Cardiac septum (tissue), 1 donor: ENCODE results near the gene ELL3. TPM values are rescaled to one million over a fixed set of nuclear protein-coding genes. Genes with fewer than 3 reads are reported as not detected.
"Not testable (repeated sequence)": the region's sequence is repeated elsewhere in the genome, so short reads cannot be mapped to it uniquely, and the experiment has no call there.

Source experiments
- DNase-seq: peaks from one replicate; pipeline ENCODE4 v3.0.0-alpha.2; 2020; ENCODE audit warnings: low spot score
- intact Hi-C: fragments of 100-400 bp; cut with DNase I; formaldehyde crosslinking; loops from one replicate; pipeline ENCODE4 v1.14.0; 2022
- long read RNA-seq: library from polyadenylated mRNA; unstranded; transcript quantifications from one replicate; pipeline ENCODE4 v2.0.0, GENCODE V29; 2021
- total RNA-seq: library from RNA; stranded (reverse); fragmentation: NEBNext Ultra II Directional; extraction: Animal tissue kit (Norgen Biotek cat#: 25700); gene quantifications from one replicate; pipeline ENCODE4 v1.2.1, GENCODE V29; 2021
- donor health status: DM: no; HTN: no; CAD: no.

Gene ELL3, protein sequence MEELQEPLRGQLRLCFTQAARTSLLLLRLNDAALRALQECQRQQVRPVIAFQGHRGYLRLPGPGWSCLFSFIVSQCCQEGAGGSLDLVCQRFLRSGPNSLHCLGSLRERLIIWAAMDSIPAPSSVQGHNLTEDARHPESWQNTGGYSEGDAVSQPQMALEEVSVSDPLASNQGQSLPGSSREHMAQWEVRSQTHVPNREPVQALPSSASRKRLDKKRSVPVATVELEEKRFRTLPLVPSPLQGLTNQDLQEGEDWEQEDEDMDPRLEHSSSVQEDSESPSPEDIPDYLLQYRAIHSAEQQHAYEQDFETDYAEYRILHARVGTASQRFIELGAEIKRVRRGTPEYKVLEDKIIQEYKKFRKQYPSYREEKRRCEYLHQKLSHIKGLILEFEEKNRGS
- 2.2 TPM for total RNA-seq
- long read RNA-seq, partial matches to known transcripts, result 1 of 2 reads
- long read RNA-seq, other reads (novel, unspliced or antisense), result 1 of 2 reads

DNA sequence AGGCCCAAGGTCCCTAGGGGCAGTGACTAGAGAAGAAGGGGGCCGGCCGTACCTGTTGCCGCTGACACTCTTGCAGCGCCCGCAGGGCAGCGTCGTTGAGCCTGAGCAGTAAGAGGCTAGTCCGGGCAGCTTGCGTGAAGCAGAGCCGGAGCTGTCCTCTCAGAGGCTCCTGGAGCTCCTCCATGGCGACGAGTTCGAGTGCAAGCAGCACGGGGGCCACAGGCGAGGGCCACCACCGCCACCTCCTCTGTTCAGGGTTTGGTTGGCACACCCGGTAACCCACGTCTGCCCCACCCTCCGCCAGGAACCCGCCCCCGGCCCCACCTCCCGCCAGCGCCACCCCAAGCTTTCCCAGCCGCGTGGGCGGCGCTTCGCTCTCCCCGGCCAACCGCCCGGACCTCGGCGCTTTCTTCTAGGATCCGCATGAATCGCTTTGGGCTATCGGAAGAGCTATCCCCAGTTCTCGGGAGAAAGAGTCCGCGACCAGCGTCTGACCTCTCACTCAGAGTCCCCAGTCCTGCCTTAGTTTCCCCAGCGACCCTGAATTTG, at the start of gene ELL3:
ELL3 (minus strand) TSS at position 249 of the 549 bp plus-strand sequence; CDS start at position 184, 65 bp downstream.
- intact Hi-C loops, result no loop called here
- DNase-seq, result peak; percentile 92

DNA sequence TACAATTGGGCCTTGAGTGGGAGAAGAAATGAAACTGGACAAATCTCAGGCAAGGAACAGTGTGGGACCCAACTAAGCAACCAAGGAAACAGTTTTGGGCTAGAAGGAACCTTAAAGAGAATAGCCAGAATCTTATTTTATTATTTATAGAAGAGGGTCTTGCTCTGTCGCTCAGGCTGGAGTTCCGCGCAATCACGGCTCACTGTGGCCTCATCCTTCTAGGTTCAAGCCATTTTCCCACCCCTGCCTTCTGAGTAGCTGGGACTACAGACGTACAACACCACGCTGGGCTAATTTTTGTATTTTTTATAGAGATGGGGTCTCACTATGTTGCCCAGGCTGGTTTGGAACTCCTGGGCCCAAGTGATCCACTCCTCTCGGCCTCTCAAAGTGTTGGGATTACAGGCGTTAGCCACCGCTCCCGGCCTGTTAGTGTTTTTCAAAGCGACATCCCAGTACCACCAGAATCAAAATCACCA, 49.3 kb upstream of the ELL3 start:
- no peak for DNase-seq
- intact Hi-C loops, result no loop called here

DNA sequence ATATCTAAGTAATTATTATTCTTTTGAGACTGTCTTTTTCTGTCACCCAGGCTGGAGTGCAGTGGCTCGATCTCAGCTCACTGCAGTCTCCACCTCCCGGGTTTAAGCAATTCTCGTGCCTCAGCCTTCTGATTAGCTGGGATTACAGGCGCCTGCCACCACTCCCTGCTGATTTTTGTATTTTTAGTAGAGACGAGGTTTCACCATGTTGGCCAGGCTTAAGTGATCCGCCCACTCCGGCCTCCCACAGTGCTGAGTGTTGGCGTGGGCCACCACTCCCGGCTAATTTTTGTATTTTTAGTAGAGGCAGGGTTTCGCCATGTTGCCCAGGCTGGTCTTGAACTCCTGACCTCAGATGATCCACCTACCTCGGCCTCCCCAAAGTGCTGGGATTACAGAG, 48.5 kb upstream of the ELL3 start:
- intact Hi-C loops, result loop anchor here (2.0 kb wide), 1 partner anchor 25 kb away; the partner anchor contains the start of genes HYPK and SERINC4
- not testable (repeated sequence) for DNase-seq

DNA sequence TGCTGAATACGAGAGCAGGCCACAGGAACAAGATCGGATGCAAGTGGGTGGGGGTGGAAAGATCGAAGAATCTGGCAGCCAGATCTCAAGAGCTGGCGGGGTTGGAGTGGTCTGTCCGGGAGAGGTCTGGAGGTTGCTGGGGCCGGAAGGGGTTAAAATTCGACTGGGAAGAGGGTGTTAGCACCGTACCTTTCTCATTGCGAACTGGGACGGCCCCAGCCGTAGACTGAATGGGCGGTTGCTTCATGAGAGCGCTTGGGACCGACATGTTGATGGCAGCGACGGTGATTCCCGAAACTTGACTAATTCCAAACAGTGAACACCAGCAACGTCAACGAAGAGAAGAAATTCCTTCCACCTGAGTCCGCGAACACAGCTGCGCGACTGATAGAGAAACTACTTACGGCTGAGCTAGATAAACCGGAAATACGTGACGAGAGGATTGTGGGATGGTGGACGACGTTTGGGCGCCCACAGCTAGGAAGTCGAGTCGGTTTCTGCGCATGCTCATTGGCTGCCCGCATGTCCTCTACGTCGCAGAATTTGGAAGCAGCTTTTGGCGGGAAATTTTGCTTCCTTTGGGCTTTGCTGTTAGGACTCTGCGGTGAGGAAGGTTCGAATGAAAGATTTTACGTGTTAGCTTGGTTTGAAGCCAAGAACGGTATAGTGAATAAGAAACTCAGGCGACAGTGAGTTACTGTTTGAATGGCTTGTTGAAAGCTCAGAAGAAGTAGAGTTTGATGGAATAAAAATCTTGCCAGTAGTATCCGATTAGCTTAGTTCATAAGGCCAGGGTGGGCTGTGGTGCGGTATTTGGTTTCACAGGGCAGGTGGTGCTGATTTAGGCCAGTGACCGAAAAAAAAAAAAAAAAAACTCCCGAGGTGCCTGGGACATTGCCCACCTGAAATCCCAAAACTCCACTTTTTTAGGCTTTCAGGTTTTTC, 47.8 kb upstream of the ELL3 start, which contains the start of gene MFAP1:
MFAP1 (minus strand) TSS at position 389 of the 945 bp plus-strand sequence; CDS start at position 268, 121 bp downstream.
- peak; percentile 97 for DNase-seq
- intact Hi-C loops, result loop anchor here (2.0 kb wide), 1 partner anchor 24 kb away; the partner anchor contains the start of genes HYPK and SERINC4

DNA sequence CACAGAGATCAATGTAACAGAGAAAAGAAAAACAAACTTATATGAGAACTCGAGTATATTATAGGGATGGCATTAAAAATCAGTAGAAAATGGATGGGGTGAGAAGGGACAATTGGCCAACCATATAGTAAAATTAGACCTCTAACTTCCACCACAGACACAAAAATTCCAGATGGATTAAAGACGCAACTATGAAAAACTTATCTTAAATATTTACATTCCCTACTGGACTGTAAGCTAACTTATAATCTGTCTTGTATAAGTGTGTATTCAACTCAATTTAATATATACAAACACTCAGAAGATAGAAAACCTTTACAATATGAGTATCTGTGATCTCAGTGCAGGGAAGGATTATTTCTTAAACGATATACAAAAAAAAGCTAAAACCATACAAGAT, 44.7 kb upstream of the ELL3 start:
- intact Hi-C loops, result no loop called here
- no peak for DNase-seq

DNA sequence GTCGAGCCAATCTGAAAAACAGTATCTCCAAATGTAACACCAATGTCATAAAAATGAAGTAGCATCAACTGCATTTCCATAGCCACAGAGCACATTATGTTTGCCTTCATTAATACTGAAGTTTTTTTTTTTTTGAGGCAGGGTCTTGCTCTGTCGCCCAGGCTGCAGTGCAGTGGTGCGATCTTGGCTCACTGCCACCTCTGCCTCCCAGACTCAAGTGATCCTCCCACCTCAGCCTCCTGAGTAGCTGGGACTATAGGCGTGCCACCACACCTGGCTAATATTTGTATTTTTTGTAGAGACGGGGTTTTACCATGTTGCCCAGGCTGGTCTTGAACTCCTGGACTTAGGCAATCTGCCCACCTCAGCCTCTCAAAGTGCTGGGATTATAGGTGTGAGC, 38.3 kb upstream of the ELL3 start:
- DNase-seq, intact Hi-C loops: not testable (repeated sequence)

DNA sequence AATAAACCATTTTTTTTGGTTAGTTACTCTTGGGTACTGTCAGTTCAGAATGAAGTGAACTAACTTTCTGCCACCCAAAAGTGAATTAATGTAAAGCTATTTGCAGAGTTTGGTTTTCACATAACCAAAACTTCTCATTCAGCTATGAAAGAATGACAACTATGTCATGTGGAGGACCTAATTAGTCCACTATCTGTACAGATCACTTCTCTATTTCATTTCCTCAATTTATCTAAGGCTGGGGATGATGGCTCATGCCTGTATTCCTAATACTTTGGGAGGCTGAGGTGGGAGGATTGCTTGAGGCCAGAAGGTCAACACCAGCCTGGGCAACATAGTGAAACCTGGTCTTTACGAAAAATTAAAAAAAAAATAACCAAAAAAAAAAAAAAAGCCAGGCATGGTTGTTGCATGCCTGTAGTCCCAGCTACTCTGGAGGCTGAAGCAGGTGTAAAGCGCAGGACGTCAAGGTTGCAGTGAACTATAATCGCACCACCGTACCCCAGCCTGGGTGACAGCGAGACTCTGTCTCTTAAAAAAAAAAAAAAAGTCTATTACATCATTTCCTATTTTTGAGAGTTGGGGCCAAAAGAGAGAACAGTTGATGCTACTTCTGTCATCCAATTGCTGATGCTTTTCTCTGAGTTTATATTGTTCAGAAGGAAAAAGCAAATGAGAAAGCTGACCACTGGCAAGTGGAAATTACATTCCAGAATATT, 32.4 kb upstream of the ELL3 start:
- intact Hi-C loops, result no loop called here
- no peak for DNase-seq

DNA sequence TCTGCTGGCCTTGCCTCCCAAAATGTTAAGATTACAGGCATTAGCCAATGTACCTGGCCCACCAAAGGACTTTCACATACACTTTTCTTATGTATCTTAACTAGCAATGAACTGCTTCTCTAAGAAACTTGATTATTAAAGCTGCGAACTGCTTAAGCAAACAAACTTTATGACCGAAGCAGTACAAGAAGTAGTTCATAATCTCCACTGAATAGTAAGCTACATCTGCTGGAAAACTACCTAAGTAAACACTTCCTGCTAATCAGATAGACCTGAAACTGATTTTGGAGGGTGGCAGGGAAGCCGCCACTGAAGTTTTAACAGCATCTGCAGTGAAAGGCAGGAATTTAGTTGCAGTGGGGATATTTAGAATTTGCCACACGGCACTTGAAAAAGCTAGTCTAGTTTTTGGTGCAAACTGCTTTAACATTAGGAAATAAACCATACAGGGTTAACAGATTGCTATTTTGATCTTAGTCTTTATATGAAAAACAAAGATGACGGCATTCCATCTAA, 31.7 kb upstream of the ELL3 start:
- intact Hi-C loops, result no loop called here
- DNase-seq, result no peak

DNA sequence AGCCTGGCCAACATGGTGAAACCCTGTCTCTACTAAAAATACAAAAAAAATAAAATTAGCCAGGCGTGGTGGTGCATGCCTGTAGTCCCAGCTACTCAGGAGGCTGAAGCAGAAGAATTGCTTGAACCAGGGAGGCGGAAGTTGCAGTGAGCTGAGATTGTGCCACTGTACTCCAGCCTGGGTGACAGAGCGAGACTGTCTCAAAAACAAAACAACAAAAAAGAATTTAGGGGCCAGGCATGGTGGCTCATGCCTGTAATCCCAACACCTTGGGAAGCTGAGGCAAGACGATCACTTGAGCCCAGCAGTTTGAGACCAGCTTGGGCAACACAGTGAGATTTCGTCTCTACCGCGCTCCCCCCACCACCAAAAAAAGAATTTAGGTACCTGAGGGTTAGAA, 25.9 kb upstream of the ELL3 start:
- intact Hi-C loops, DNase-seq: not testable (repeated sequence)

DNA sequence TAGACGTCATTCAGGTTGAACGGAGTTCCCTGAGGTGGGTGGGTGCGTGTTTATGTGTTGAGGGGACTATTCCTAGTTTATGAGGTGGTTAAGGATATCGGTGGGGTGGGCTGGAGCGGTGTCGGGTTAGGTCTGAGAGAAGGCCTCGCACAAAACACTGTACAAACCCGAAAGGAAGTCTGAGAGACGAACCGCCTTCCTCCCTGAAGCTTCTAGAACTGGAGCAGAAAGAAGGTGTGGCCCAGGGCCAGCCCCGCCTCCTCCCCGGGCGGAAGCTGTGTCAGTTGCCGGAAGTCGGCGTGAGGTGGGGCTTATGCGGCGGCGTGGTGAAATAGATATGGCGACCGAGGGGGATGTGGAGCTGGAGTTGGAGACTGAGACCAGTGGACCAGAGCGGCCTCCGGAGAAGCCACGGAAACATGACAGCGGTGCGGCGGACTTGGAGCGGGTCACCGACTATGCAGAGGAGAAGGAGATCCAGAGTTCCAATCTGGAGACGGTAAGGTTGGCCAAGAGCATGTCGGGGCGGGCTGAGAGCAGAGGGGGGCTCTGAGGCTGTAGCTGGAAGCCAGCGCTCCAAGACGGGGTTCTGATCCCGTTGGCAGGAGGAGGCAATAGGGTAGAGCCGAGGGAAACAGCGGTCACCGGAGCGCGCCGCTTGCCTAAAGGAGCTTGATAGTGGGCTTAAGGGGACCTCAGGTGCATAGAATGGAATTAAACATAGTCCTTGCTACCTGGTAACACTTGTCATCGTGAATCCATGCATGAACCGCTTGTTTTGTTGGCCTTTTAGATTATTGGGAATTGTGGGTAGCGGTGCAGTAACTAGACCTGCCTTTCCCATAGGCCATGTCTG, 23.7 kb upstream of the ELL3 start, which contains the start of gene HYPK:
HYPK (plus strand) TSS at position 314 of the 856 bp plus-strand sequence; CDS start at position 338, 24 bp downstream.
- peak; percentile 97 for DNase-seq
- intact Hi-C loops, result loop anchor here (2.0 kb wide), 1 partner anchor 24 kb away; the partner anchor contains the start of gene MFAP1

DNA sequence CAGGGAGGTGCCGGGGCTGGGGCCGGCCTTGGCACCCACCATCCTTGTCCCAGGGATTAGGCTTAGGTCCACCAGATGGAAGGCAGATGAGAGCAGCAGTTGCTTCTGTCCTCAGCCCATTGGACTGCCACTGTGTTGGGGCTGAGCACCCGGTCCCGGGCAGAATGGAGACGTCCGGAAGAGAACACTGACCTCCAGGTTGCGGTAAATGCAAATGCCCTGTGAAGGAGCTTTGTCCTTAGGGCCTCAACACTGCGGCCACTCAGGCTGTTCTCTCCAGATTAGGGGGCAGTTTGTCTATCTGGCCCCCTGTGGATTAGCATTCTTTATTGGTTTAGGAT, 23.1 kb upstream of the ELL3 start, which contains the start of gene SERINC4:
SERINC4 (minus strand) TSS at position 276 of the 341 bp plus-strand sequence; CDS start at position 42, 234 bp downstream.
- DNase-seq, result no peak
- intact Hi-C loops, result loop anchor here (2.0 kb wide), 1 partner anchor 25 kb away; the partner anchor contains the start of gene MFAP1

DNA sequence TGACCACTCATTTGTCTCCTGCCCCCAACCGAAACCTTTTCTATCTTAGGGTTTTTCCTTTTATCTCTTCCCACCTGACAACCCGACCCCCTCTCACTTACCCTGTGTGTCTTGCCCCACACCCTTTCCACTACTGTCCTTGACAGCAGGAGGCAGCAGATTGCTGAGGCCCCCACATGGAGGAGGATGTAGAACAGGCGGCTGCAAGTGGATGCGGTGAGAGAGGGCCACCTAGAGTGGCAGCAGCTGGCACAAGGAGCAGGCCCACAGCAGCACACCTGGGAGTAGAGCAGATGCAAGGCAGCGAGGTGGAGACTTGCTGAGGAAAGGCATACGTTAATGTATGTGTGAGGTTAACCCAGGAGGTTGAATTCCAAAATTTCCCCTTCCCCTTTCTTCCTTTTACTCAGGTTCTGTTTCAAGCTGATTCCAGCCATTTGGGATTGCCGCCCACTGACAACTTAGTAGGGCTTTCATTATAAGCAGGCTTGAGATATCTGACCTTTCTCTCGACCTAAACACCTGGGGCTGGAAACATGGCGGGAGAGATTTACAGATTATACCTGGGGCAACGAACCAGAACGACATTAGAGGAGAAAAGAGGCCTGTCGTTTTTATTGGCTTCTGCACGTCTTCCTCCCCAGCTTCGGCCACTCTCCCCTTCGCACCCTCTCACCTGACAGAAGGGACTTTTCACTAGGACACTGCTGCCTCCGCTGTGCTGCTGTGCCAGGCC, 22.6 kb upstream of the ELL3 start:
- no peak for DNase-seq
- intact Hi-C loops, result no loop called here

DNA sequence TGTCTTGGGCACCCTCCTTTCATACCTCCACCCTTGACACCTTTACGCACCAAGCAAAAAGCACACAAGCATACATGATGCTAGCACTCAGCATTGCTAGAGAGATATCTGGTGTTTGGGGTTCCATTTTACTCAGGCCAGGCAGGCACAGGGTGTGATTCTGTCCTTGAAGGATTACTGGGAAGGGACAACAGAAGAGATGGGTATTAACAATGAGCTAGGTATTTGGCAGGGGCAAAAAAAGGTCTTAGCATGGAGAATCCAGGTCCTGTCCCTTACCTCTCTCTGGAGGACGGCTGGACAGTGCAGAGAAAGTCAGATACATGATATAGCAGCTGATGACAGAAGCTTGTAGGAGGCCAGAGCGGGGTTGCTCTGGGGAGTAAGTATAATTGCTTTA, 19.8 kb upstream of the ELL3 start:
- intact Hi-C loops, result no loop called here
- no peak for DNase-seq

DNA sequence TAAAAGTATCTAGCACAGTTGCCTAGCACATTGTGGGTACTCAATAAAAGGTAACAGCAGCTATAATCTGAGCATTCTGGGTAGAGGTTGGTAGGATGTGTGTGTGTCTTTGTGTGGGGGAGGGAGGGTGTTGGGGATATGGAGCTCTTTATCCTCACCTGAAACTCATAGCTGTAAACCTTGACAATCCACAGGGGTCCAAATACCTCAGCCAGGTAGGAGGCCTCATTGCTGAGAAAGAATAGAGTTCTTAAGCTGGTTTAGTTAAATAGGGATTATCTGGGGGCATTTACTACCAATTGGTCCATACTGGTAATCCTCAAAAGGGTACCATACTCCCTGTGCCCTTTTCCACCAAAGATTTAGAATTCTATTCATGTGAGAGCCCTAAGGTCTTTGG, 19.2 kb upstream of the ELL3 start:
- no peak for DNase-seq
- intact Hi-C loops, result no loop called here

DNA sequence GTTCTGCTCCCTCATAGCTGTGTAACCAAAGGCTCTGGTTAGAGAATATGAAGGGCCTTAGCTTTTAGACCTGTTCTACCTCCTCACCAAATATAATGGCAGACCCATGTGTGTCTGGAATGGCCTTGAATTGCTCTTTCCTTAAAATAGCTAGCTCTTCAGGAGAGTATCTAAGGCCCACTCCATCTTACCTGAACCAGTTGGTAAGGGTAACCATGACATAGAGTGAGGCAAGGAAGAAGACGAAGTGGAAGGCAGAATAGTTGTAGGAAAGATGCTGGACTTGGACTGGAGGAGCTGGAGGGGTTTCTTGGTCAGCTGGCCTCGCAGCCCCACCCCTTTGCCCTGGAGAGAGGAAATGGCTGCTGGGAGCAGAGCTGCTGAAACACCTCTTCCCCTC, 18.4 kb upstream of the ELL3 start:
- intact Hi-C loops, result no loop called here

DNA sequence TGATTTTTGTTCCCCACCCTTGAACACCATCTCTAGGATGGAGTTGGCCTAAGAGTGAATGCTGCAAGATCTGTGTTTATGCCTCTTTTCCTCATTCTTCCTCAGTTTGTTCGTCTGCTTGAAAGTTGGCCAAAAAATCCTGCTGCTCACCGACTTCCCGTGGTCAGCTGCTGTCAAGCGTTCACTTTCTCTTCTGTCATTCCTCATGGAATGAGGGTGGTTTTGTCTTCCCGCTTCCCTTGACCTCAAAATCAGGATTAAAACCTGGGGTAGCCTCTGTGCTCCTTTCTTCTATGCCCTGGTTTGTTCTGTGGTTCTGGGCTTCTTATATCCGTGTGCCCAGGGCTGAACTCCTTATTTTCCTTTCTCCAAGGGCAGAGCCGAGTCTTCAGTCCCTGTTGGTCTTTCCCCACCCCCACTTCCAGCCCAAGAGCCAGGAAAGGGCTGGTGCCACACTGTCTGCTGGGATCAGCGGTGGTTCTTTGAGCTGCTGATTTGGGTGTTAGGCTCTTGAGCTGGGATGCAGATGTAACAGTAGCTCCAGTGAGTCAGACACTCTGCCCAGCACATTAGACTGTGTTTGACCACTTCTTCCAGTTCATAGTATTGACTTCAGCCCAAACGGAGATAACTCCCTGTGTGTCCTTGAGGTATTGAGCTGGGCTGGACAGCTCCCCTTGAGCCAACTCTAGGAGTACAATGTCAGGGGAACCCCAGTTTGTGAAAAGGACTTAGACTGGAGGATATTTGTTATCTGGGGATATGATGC, 17.7 kb upstream of the ELL3 start:
- DNase-seq, result no peak
- intact Hi-C loops, result no loop called here

More for the DNA sequence above, 18.4 kb upstream of the ELL3 start:
- no peak for DNase-seq
